Mesothelial cell of epicardium (in vitro differentiated cells): ENCODE results near the gene FBXW7. TPM values are rescaled to one million over a fixed set of nuclear protein-coding genes. Genes with fewer than 3 reads are reported as not detected.

Experiments used
- DNase-seq, 2 experiments: peaks; one replicate each; pipeline ENCODE4 v3.0.0; 2021; ENCODE audit warnings: low spot score in 2 of 2; ENCODE audit not compliant: unreplicated experiment in 2 of 2
- H3K27ac Mint-ChIP-seq: 2 replicates; pipeline ENCODE4 v1.8.0; 2021; ENCODE audit warnings: mixed read lengths
- H3K27me3 Mint-ChIP-seq: 2 replicates; pipeline ENCODE4 v1.8.0; 2021; ENCODE audit warnings: low read depth, mixed read lengths
- H3K36me3 Mint-ChIP-seq: 2 replicates; pipeline ENCODE4 v1.8.0; 2021; ENCODE audit warnings: mixed read lengths
- H3K4me1 Mint-ChIP-seq: 2 replicates; pipeline ENCODE4 v1.8.0; 2021; ENCODE audit warnings: mixed read lengths
- H3K4me3 Mint-ChIP-seq: 2 replicates; pipeline ENCODE4 v1.8.0; 2021; ENCODE audit warnings: mild to moderate bottlenecking, moderate library complexity, mixed read lengths
- H3K9me3 Mint-ChIP-seq: 2 replicates; pipeline ENCODE4 v1.8.0; 2021; ENCODE audit warnings: mixed read lengths
- total RNA-seq: library from RNA; stranded (reverse); gene quantifications from 3 replicates; pipeline ENCODE4 v1.2.1, GENCODE V29; 2021
- TF ChIP-seq, protein P1 (sequence below): fragments of 200-600 bp; sonication (generic); IDR thresholded peaks from one replicate; pipeline ENCODE4 v1.5.0; 2021; ENCODE audit warnings: antibody characterized with exemption; ENCODE audit not compliant: unreplicated experiment

The FBXW7 gene
- total RNA-seq, 1 donor from 2014 or later: 46.4 TPM

DNA sequence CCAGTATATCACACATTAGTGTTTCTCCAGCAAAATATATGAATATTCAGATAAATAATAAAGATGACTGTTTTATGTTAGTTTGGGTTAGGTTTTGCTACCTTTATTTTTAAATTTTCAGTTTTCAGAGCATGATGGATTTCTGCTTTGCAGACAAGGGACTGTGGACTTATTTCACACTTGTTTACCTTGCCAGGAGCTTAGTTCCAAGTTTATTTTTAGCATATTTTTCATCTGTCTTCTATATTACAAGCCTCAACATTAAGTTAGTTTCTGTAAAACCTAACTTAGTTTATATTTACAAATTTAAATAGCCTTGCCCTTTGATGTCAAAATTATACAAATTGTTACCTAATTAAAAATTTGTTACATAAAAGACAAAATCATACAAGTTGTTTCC is 163.4 kb downstream of the FBXW7 start:
- no peaks in the 10 kb centered on the region for H3K36me3 Mint-ChIP-seq
- TF ChIP-seq, protein P1, sequence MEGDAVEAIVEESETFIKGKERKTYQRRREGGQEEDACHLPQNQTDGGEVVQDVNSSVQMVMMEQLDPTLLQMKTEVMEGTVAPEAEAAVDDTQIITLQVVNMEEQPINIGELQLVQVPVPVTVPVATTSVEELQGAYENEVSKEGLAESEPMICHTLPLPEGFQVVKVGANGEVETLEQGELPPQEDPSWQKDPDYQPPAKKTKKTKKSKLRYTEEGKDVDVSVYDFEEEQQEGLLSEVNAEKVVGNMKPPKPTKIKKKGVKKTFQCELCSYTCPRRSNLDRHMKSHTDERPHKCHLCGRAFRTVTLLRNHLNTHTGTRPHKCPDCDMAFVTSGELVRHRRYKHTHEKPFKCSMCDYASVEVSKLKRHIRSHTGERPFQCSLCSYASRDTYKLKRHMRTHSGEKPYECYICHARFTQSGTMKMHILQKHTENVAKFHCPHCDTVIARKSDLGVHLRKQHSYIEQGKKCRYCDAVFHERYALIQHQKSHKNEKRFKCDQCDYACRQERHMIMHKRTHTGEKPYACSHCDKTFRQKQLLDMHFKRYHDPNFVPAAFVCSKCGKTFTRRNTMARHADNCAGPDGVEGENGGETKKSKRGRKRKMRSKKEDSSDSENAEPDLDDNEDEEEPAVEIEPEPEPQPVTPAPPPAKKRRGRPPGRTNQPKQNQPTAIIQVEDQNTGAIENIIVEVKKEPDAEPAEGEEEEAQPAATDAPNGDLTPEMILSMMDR: no peak
- H3K27me3 Mint-ChIP-seq: no peaks in the 10 kb centered on the region
- H3K4me3 Mint-ChIP-seq: no peak overlapping the region
- no peaks in the 10 kb centered on the region for H3K9me3 Mint-ChIP-seq
- no peak overlapping the region for H3K27ac Mint-ChIP-seq
- DNase-seq: no peak
- peaks cover 8% of the 10 kb centered on the region for H3K4me1 Mint-ChIP-seq

DNA sequence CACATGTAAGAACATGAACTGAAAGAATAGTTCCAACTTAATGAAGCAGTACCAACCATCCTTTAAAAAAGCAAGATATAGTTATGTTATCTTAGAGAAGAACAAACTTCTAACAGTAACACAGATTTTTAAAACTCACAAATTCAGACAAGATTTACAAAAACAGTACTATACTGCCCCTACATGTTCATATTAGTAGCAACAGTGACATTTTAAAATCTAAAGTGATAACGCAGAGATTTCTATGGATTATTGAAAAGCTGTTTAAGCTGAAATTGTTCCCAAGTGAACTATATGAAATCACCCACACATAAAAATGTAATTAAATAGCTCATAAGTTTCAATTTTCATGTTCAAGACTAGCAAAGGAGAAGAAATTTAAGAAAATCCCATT is 166.0 kb downstream of the FBXW7 start:
- Mint-ChIP-seq H3K27ac (no peak overlapping the region), H3K27me3 (no peaks in the 10 kb centered on the region), H3K4me3 (no peak overlapping the region), H3K36me3 (peaks cover 7% of the 10 kb centered on the region), H3K4me1 (peaks cover 8% of the 10 kb centered on the region), H3K9me3 (peaks cover 3% of the 10 kb centered on the region)
- DNase-seq: no peak
- TF ChIP-seq, protein P1: peak; percentile 37

DNA sequence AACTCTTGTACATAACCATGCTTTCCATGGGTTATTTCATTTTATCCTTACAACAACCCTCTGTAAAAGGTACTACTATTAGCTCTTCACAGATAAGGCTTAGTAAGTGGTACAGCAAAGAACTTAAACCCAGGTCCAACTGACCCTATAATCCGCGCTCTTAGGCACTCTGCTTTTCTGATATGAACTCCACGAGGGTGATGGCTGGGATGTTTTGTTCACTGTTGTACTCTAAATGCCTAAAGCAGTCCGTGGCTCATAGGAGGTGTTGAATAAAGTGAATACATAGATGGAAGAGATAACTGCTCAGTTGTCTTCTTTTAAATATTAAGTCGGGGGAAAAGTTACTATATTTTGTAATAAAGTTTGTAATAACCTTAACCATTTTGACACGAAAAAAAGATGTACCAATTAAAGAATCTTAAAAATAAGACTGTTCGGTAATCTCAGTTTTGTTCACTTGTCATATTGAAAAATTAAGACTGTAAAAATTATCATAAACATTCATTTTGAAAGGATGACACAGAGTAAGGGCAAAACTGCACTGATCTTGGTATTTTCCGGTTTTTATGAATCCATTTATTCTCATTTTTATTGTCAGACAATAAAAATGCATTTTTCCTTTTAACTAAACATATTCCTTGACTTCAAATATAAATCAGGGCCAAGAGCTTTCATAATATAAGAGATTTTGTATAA is 166.5 kb downstream of the FBXW7 start:
- H3K27me3 Mint-ChIP-seq: no peaks in the 10 kb centered on the region
- no peak for DNase-seq

DNA sequence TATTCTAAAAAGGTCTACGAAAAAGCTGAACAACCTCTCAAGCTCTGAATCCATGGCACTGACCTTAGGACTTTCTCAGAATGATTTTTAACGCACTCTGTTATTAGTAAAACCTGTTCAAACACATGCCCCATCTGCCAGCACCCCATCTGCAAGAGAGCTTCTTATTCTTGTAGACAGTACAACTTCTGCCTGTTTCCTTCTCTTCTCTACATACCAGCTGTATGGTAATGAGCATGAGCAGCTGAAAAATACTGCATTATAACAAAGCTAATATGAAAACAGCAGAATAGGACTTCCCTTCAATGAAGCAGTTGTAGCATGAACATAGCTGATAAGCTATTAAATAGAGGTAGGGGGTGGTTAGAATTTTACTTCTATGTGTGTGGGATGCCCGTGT is 167.9 kb downstream of the FBXW7 start:
- no peak overlapping the region for H3K27ac Mint-ChIP-seq
- TF ChIP-seq, protein P1: no peak

More for the DNA sequence above, 166.5 kb downstream of the FBXW7 start:
- TF ChIP-seq, protein P1: no peak
- Mint-ChIP-seq H3K36me3 (peaks cover 7% of the 10 kb centered on the region), H3K4me1 (peaks cover 7% of the 10 kb centered on the region), H3K4me3 (no peak overlapping the region), H3K9me3 (peaks cover 3% of the 10 kb centered on the region), H3K27ac (no peak overlapping the region)

DNA sequence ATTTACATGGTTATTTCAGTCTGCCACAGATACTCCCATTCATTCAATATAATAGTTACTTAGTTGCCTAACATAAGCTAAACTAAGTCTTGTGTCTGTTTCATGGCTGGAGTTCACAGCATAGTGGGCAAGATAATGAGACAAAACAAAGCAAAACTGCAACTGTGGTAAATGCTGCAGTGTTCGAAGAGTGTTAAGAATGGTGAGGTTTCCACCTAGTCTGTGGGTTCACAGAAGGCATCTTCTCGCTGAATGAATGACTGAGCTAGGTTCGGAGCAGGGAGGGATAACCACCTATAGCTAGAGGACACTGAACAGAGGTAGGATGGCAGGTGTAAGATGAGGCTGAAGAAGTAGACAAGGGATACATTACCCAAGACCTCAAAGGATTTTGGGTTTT is 171.0 kb downstream of the FBXW7 start:
- peaks cover 8% of the 10 kb centered on the region for H3K4me1 Mint-ChIP-seq
- H3K27me3 Mint-ChIP-seq: no peaks in the 10 kb centered on the region
- peaks cover 3% of the 10 kb centered on the region for H3K9me3 Mint-ChIP-seq
- TF ChIP-seq, protein P1: no peak
- no peak overlapping the region for H3K4me3 Mint-ChIP-seq
- no peak overlapping the region for H3K27ac Mint-ChIP-seq
- peaks cover 7% of the 10 kb centered on the region for H3K36me3 Mint-ChIP-seq
- DNase-seq: no peak

More for the DNA sequence above, 167.9 kb downstream of the FBXW7 start:
- peaks cover 3% of the 10 kb centered on the region for H3K9me3 Mint-ChIP-seq
- H3K27me3 Mint-ChIP-seq: no peaks in the 10 kb centered on the region
- H3K4me1 Mint-ChIP-seq: peaks cover 8% of the 10 kb centered on the region
- H3K36me3 Mint-ChIP-seq: peaks cover 7% of the 10 kb centered on the region
- DNase-seq: no peak
- no peak overlapping the region for H3K4me3 Mint-ChIP-seq

DNA sequence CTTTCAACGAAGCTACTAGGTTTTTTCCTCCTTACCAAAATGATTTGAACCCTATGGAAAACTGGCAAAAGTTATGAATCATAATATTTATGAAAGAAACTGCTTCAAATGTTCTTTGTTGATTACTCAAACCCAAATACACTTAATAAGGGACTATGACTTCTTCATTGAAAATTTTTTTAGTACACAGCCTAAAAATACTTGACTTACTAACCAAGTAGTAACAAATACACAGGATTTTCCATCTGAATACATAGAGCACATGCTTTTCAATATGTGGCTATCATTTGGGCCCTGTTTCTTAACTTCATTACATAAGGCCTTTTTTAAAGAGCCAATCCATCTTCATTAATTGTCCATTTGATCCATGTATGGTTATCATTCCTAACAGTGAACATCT is 171.5 kb downstream of the FBXW7 start:
- H3K9me3 Mint-ChIP-seq: peaks cover 3% of the 10 kb centered on the region
- H3K4me3 Mint-ChIP-seq: no peak overlapping the region
- peaks cover 4% of the 10 kb centered on the region for H3K4me1 Mint-ChIP-seq
- peaks cover 7% of the 10 kb centered on the region for H3K36me3 Mint-ChIP-seq
- H3K27me3 Mint-ChIP-seq: no peaks in the 10 kb centered on the region
- DNase-seq: no peak
- no peak overlapping the region for H3K27ac Mint-ChIP-seq
- TF ChIP-seq, protein P1: no peak
